HEK293 (cell line): ENCODE results near the gene HYKK.

Experiments used
- KLF9 ChIP-seq: fragments of 450-650 bp; formaldehyde crosslinking; IDR thresholded peaks from 2 replicates; pipeline ENCODE4 v1.5.1; 2016; ENCODE audit warnings: missing biosample characterization, missing genetic modification characterization, low read depth
- OVOL3 ChIP-seq: fragments of 450-650 bp; formaldehyde crosslinking; IDR thresholded peaks from 2 replicates; pipeline ENCODE4 v1.5.1; 2016; ENCODE audit warnings: missing biosample characterization, missing genetic modification characterization
- REPIN1 ChIP-seq: fragments of 450-650 bp; formaldehyde crosslinking; IDR thresholded peaks from 2 replicates; pipeline ENCODE4 v1.5.1; 2017; ENCODE audit warnings: missing biosample characterization, missing genetic modification characterization, low read depth
- YY2 ChIP-seq: fragments of 450-650 bp; formaldehyde crosslinking; IDR thresholded peaks from 2 replicates; pipeline ENCODE4 v1.5.1; 2016; ENCODE audit warnings: missing biosample characterization, missing genetic modification characterization
- ZBTB7A ChIP-seq: fragments of 450-650 bp; formaldehyde crosslinking; IDR thresholded peaks from 2 replicates; pipeline ENCODE4 v1.5.1; 2016; ENCODE audit warnings: low read depth, missing biosample characterization, missing genetic modification characterization
- ZEB2 ChIP-seq: fragments of 450-650 bp; formaldehyde crosslinking; IDR thresholded peaks from 2 replicates; pipeline ENCODE4 v1.5.1; 2016; ENCODE audit warnings: missing biosample characterization, missing genetic modification characterization
- ZNF114 ChIP-seq: fragments of 450-650 bp; formaldehyde crosslinking; IDR thresholded peaks from 2 replicates; pipeline ENCODE4 v1.5.0; 2017; ENCODE audit warnings: missing biosample characterization, missing genetic modification characterization
- ZNF132 ChIP-seq: fragments of 450-650 bp; formaldehyde crosslinking; IDR thresholded peaks from 2 replicates; pipeline ENCODE4 v1.5.1; 2017; ENCODE audit warnings: missing biosample characterization, missing genetic modification characterization, borderline replicate concordance
- ZNF2 ChIP-seq: fragments of 450-650 bp; formaldehyde crosslinking; IDR thresholded peaks from 2 replicates; pipeline ENCODE4 v1.5.1; 2016; ENCODE audit warnings: missing biosample characterization, missing genetic modification characterization
- ZNF211 ChIP-seq: fragments of 450-650 bp; formaldehyde crosslinking; IDR thresholded peaks from 2 replicates; pipeline ENCODE4 v1.5.1; 2016; ENCODE audit warnings: low read depth, missing biosample characterization, missing genetic modification characterization
- ZNF223 ChIP-seq: fragments of 450-650 bp; formaldehyde crosslinking; IDR thresholded peaks from 2 replicates; pipeline ENCODE4 v1.5.1; 2016; ENCODE audit warnings: missing biosample characterization, missing genetic modification characterization
- ZNF248 ChIP-seq: fragments of 450-650 bp; formaldehyde crosslinking; IDR thresholded peaks from 2 replicates; pipeline ENCODE4 v1.5.1; 2017; ENCODE audit warnings: missing biosample characterization, missing genetic modification characterization
- ZNF366 ChIP-seq: fragments of 450-650 bp; formaldehyde crosslinking; conservative IDR thresholded peaks from 2 replicates; pipeline ENCODE4 v1.5.1; 2016; ENCODE audit warnings: missing biosample characterization, missing genetic modification characterization
- ZNF37A ChIP-seq: fragments of 450-650 bp; IDR thresholded peaks from 2 replicates; pipeline ENCODE4 v1.5.1; 2018; ENCODE audit warnings: missing biosample characterization, missing genetic modification characterization
- ZNF404 ChIP-seq: fragments of 450-650 bp; formaldehyde crosslinking; IDR thresholded peaks from 2 replicates; pipeline ENCODE4 v1.5.1; 2017; ENCODE audit warnings: missing biosample characterization, missing genetic modification characterization
- ZNF423 ChIP-seq: fragments of 450-650 bp; formaldehyde crosslinking; IDR thresholded peaks from 2 replicates; pipeline ENCODE4 v1.5.1; 2016; ENCODE audit warnings: missing biosample characterization, missing genetic modification characterization
- ZNF514 ChIP-seq: fragments of 450-650 bp; formaldehyde crosslinking; IDR thresholded peaks from 2 replicates; pipeline ENCODE4 v1.5.1; 2016; ENCODE audit warnings: missing biosample characterization, missing genetic modification characterization
- ZNF626 ChIP-seq: fragments of 450-650 bp; sonication (Bioruptor Pico); formaldehyde crosslinking; IDR thresholded peaks from 2 replicates; pipeline ENCODE4 v1.5.1; 2018; ENCODE audit warnings: missing biosample characterization, missing genetic modification characterization, inconsistent platforms
- ZNF654 ChIP-seq: fragments of 450-650 bp; formaldehyde crosslinking; IDR thresholded peaks from 2 replicates; pipeline ENCODE4 v1.5.1; 2016; ENCODE audit warnings: low read depth, missing biosample characterization, missing genetic modification characterization
- ZNF664 ChIP-seq: fragments of 450-650 bp; formaldehyde crosslinking; IDR thresholded peaks from 2 replicates; pipeline ENCODE4 v1.5.1; 2016; ENCODE audit warnings: missing biosample characterization, missing genetic modification characterization
- ZNF677 ChIP-seq: fragments of 450-650 bp; IDR thresholded peaks from 2 replicates; pipeline ENCODE4 v1.5.0; 2018; ENCODE audit warnings: missing biosample characterization, mild to moderate bottlenecking, missing genetic modification characterization, moderate library complexity
- ZNF776 ChIP-seq: fragments of 450-650 bp; formaldehyde crosslinking; IDR thresholded peaks from 2 replicates; pipeline ENCODE4 v1.5.0; 2017; ENCODE audit warnings: missing biosample characterization, missing genetic modification characterization, borderline replicate concordance
- ZNF777 ChIP-seq: fragments of 450-650 bp; formaldehyde crosslinking; IDR thresholded peaks from 2 replicates; pipeline ENCODE4 v1.5.1; 2017; ENCODE audit warnings: missing biosample characterization, missing genetic modification characterization, borderline replicate concordance
- TF ChIP-seq, protein P1 (sequence below): fragments of 450-650 bp; formaldehyde crosslinking; IDR thresholded peaks from 2 replicates; pipeline ENCODE4 v1.5.1; 2016; ENCODE audit warnings: missing biosample characterization, missing genetic modification characterization, borderline replicate concordance
- TF ChIP-seq, protein P2 (sequence below): fragments of 450-650 bp; IDR thresholded peaks from 2 replicates; pipeline ENCODE4 v1.5.1; 2018; ENCODE audit warnings: missing biosample characterization, mild to moderate bottlenecking, missing genetic modification characterization
- TF ChIP-seq, protein P3 (sequence below): fragments of 450-650 bp; formaldehyde crosslinking; conservative IDR thresholded peaks from 2 replicates; pipeline ENCODE4 v1.5.1; 2016; ENCODE audit warnings: low read depth, missing biosample characterization, missing genetic modification characterization
- TF ChIP-seq, protein P4 (sequence below): fragments of 450-650 bp; formaldehyde crosslinking; IDR thresholded peaks from 2 replicates; pipeline ENCODE4 v1.5.1; 2016; ENCODE audit warnings: missing biosample characterization, missing genetic modification characterization
- TF ChIP-seq, protein P5 (sequence below): fragments of 450-650 bp; formaldehyde crosslinking; IDR thresholded peaks from 2 replicates; pipeline ENCODE4 v1.5.1; 2016; ENCODE audit warnings: missing biosample characterization, missing genetic modification characterization

HYKK gene

DNA sequence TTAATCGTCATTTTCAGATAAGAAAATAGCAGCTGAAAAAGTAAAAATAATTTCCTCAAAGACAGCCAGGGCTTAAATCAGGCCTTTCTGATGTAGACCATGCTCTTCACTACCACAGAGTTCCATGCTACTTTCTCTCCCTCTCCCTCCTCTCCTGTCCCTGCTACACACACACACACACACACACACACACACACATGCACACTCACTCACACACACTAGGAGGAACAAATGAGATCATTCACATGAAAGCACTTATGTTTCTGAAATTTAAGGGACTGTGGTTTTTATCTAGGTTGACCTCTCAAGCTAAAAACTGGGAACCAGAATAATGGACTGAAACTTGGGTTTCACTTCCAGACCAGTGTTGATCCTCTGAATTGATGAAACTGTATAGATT, 28.8 kb downstream of the HYKK start (continued):
- TF ChIP-seq, protein P1, sequence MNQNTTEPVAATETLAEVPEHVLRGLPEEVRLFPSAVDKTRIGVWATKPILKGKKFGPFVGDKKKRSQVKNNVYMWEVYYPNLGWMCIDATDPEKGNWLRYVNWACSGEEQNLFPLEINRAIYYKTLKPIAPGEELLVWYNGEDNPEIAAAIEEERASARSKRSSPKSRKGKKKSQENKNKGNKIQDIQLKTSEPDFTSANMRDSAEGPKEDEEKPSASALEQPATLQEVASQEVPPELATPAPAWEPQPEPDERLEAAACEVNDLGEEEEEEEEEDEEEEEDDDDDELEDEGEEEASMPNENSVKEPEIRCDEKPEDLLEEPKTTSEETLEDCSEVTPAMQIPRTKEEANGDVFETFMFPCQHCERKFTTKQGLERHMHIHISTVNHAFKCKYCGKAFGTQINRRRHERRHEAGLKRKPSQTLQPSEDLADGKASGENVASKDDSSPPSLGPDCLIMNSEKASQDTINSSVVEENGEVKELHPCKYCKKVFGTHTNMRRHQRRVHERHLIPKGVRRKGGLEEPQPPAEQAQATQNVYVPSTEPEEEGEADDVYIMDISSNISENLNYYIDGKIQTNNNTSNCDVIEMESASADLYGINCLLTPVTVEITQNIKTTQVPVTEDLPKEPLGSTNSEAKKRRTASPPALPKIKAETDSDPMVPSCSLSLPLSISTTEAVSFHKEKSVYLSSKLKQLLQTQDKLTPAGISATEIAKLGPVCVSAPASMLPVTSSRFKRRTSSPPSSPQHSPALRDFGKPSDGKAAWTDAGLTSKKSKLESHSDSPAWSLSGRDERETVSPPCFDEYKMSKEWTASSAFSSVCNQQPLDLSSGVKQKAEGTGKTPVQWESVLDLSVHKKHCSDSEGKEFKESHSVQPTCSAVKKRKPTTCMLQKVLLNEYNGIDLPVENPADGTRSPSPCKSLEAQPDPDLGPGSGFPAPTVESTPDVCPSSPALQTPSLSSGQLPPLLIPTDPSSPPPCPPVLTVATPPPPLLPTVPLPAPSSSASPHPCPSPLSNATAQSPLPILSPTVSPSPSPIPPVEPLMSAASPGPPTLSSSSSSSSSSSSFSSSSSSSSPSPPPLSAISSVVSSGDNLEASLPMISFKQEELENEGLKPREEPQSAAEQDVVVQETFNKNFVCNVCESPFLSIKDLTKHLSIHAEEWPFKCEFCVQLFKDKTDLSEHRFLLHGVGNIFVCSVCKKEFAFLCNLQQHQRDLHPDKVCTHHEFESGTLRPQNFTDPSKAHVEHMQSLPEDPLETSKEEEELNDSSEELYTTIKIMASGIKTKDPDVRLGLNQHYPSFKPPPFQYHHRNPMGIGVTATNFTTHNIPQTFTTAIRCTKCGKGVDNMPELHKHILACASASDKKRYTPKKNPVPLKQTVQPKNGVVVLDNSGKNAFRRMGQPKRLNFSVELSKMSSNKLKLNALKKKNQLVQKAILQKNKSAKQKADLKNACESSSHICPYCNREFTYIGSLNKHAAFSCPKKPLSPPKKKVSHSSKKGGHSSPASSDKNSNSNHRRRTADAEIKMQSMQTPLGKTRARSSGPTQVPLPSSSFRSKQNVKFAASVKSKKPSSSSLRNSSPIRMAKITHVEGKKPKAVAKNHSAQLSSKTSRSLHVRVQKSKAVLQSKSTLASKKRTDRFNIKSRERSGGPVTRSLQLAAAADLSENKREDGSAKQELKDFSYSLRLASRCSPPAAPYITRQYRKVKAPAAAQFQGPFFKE (tag by site-specific recombination), result no peak
- TF ChIP-seq ZNF654 (tag by site-specific recombination), result no peak
- TF ChIP-seq, protein P2, sequence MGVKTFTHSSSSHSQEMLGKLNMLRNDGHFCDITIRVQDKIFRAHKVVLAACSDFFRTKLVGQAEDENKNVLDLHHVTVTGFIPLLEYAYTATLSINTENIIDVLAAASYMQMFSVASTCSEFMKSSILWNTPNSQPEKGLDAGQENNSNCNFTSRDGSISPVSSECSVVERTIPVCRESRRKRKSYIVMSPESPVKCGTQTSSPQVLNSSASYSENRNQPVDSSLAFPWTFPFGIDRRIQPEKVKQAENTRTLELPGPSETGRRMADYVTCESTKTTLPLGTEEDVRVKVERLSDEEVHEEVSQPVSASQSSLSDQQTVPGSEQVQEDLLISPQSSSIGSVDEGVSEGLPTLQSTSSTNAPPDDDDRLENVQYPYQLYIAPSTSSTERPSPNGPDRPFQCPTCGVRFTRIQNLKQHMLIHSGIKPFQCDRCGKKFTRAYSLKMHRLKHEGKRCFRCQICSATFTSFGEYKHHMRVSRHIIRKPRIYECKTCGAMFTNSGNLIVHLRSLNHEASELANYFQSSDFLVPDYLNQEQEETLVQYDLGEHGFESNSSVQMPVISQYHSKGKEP (tag by site-specific recombination), result no peak
- TF ChIP-seq ZEB2 (tag by site-specific recombination), result no peak
- TF ChIP-seq, protein P3, sequence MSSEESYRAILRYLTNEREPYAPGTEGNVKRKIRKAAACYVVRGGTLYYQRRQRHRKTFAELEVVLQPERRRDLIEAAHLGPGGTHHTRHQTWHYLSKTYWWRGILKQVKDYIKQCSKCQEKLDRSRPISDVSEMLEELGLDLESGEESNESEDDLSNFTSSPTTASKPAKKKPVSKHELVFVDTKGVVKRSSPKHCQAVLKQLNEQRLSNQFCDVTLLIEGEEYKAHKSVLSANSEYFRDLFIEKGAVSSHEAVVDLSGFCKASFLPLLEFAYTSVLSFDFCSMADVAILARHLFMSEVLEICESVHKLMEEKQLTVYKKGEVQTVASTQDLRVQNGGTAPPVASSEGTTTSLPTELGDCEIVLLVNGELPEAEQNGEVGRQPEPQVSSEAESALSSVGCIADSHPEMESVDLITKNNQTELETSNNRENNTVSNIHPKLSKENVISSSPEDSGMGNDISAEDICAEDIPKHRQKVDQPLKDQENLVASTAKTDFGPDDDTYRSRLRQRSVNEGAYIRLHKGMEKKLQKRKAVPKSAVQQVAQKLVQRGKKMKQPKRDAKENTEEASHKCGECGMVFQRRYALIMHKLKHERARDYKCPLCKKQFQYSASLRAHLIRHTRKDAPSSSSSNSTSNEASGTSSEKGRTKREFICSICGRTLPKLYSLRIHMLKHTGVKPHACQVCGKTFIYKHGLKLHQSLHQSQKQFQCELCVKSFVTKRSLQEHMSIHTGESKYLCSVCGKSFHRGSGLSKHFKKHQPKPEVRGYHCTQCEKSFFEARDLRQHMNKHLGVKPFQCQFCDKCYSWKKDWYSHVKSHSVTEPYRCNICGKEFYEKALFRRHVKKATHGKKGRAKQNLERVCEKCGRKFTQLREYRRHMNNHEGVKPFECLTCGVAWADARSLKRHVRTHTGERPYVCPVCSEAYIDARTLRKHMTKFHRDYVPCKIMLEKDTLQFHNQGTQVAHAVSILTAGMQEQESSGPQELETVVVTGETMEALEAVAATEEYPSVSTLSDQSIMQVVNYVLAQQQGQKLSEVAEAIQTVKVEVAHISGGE (tag by site-specific recombination), result no peak
- no peak for TF ChIP-seq ZNF223
- TF ChIP-seq ZNF211 (tag by site-specific recombination), result no peak
- TF ChIP-seq ZNF37A (tag by site-specific recombination), result no peak
- 0 out of 2 replicates have a peak, but pooled peaks have one; percentile 12 for TF ChIP-seq ZNF366 (tag by site-specific recombination)
- TF ChIP-seq ZNF404 (tag by site-specific recombination), result no peak
- TF ChIP-seq, protein P4, sequence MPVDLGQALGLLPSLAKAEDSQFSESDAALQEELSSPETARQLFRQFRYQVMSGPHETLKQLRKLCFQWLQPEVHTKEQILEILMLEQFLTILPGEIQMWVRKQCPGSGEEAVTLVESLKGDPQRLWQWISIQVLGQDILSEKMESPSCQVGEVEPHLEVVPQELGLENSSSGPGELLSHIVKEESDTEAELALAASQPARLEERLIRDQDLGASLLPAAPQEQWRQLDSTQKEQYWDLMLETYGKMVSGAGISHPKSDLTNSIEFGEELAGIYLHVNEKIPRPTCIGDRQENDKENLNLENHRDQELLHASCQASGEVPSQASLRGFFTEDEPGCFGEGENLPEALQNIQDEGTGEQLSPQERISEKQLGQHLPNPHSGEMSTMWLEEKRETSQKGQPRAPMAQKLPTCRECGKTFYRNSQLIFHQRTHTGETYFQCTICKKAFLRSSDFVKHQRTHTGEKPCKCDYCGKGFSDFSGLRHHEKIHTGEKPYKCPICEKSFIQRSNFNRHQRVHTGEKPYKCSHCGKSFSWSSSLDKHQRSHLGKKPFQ, result no peak
- no peak for TF ChIP-seq ZNF677 (tag by site-specific recombination)
- TF ChIP-seq, protein P5, sequence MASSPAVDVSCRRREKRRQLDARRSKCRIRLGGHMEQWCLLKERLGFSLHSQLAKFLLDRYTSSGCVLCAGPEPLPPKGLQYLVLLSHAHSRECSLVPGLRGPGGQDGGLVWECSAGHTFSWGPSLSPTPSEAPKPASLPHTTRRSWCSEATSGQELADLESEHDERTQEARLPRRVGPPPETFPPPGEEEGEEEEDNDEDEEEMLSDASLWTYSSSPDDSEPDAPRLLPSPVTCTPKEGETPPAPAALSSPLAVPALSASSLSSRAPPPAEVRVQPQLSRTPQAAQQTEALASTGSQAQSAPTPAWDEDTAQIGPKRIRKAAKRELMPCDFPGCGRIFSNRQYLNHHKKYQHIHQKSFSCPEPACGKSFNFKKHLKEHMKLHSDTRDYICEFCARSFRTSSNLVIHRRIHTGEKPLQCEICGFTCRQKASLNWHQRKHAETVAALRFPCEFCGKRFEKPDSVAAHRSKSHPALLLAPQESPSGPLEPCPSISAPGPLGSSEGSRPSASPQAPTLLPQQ (tag by site-specific recombination), result peak; percentile 94
- no peak for TF ChIP-seq ZNF2 (tag by site-specific recombination)
- no peak for TF ChIP-seq ZNF514 (tag by site-specific recombination)
- TF ChIP-seq ZNF626, result no peak
- TF ChIP-seq ZNF664 (tag by site-specific recombination), result no peak
- peak; percentile 70; the same call in 1 of the 2 replicates for TF ChIP-seq ZNF248 (tag by site-specific recombination)
- no peak for TF ChIP-seq ZNF132 (tag by site-specific recombination)
- no peak for TF ChIP-seq ZNF777 (tag by site-specific recombination)
- peak; percentile 87 for TF ChIP-seq ZNF776 (tag by site-specific recombination)
- TF ChIP-seq KLF9 (tag by site-specific recombination), result no peak
- no peak for TF ChIP-seq OVOL3 (tag by site-specific recombination)
- no peak for TF ChIP-seq ZBTB7A
- no peak for TF ChIP-seq REPIN1 (tag by site-specific recombination)
- TF ChIP-seq ZNF114 (tag by site-specific recombination), result peak; percentile 98
- TF ChIP-seq YY2 (tag by site-specific recombination), result 0 out of 2 replicates have a peak, but pooled peaks have one; percentile 36
- no peak for TF ChIP-seq ZNF423 (tag by site-specific recombination)
